Coronary artery (tissue), 2 donors: ENCODE data around the gene GRIA4.
"Not testable (repeated sequence)": the region's sequence is repeated elsewhere in the genome, so short reads cannot be mapped to it uniquely, and the experiment has no call there.

Experiments used
- DNase-seq: peaks from one replicate; pipeline ENCODE4 v3.0.0-alpha.2; 2017; ENCODE audit warnings: low spot score
- H3K27ac ChIP-seq, 2 donors: fragments of 200-600 bp; sonication (generic); one replicate each; pipeline ENCODE4 v1.5.1; 2016 to 2019
- H3K4me3 ChIP-seq: fragments of 200-600 bp; sonication (generic); 2 replicates; pipeline ENCODE4 v1.5.1; 2016; ENCODE audit warnings: mild to moderate bottlenecking, moderate library complexity
- TF ChIP-seq, protein P1 (sequence below): fragments of 200-600 bp; sonication (generic); IDR thresholded peaks from one replicate; pipeline ENCODE4 v1.5.1; 2019; ENCODE audit warnings: antibody characterized with exemption

GRIA4 gene

DNA sequence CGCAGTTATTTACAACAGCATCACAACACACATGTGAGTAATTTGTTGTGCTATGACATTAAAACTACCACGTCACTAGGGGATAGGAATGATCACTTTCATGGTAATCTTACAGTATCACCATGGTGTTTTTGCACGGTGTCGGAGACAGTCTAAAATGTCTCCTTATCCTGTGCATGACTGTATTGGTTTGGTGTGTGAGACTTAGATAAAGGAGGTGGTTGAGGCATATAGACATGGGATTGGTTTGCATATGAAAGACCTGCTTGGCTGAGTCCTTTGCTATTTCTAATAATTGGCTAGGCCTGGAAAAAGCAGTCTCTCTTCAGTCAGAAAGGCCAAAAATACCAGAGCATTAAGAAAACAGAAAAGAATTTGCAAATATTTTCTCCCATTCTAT, 382.0 kb downstream of the GRIA4 start:
- Histone ChIP-seq H3K4me3 (no peak overlapping the region), H3K27ac (no peak overlapping the region)
- TF ChIP-seq, protein P1, sequence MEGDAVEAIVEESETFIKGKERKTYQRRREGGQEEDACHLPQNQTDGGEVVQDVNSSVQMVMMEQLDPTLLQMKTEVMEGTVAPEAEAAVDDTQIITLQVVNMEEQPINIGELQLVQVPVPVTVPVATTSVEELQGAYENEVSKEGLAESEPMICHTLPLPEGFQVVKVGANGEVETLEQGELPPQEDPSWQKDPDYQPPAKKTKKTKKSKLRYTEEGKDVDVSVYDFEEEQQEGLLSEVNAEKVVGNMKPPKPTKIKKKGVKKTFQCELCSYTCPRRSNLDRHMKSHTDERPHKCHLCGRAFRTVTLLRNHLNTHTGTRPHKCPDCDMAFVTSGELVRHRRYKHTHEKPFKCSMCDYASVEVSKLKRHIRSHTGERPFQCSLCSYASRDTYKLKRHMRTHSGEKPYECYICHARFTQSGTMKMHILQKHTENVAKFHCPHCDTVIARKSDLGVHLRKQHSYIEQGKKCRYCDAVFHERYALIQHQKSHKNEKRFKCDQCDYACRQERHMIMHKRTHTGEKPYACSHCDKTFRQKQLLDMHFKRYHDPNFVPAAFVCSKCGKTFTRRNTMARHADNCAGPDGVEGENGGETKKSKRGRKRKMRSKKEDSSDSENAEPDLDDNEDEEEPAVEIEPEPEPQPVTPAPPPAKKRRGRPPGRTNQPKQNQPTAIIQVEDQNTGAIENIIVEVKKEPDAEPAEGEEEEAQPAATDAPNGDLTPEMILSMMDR: no peak
- no peak for DNase-seq

DNA sequence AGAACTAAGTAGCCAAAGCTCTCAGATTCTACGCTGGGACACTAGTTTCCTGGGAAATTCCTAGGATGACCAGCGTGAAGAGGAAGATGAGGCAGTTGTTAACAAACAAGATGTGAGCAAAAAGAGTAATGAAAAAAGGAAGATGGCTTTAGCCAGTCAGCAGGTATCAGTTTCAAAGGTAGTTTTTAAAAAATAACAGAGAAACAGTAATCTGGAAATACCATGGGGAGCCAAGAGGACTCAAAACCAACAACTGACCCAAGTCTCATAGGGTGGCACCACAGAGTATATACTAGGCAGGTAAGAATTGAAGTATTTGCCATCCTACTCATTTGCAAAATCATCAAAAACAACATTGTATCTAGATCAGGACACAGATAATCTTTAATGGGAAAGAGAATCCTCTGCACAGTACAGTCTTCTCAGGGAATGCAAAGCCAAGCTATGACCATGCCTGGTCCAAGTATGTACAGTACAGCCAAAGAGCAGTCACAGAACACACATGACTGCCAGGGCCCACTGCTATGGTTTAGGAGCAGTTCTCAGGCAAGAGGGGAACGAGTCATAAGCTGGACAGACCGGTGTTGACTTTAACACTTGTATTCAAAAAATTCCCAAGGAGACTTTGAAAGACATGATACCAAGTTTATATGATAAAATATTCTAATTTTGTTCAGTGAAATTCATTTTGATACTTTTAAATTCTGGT, 391.6 kb downstream of the GRIA4 start:
- TF ChIP-seq, protein P1: no peak
- no peak for DNase-seq
- no peak overlapping the region for H3K4me3 ChIP-seq
- H3K27ac ChIP-seq: no peak overlapping the region

DNA sequence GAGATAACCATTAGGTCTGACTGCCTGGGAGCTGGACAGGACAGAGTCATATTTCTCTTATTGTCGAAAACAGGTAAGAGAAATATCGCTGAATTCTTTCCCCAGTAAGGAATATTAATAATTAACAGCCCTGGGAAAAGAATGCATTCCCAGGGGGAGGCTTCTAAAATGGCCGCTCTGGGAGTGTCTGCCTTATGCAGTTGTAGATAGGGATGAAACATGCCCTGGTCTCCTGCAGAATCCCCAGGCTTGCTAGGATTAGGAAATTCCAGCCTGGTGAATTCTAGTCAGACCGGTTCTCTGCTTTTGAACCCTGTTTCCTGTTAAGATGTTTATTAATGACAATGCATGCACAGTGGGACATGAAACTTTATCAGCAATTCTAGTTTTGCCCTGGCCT, 393.2 kb downstream of the GRIA4 start:
- DNase-seq, H3K4me3 ChIP-seq, H3K27ac ChIP-seq: not testable (repeated sequence)

DNA sequence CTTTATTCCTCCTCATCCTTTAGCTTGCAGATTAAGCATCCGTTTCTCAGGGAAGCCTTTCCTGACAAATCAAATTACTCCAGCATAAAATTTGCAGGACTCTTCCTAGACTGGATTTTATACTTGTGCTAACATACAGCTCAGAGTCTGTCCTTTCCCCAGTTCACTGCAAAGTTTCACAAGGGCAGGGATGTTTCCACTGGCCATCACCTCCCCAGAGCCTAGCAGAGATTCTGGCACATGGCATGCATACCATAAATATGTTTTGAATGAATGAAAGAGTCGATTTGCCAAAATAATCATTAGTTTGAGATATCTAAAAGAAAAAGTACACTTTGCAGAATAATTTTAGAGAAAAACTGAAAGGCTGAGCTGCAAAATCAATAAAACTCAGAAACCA, 401.6 kb downstream of the GRIA4 start:
- DNase-seq: no peak
- TF ChIP-seq, protein P1: no peak

DNA sequence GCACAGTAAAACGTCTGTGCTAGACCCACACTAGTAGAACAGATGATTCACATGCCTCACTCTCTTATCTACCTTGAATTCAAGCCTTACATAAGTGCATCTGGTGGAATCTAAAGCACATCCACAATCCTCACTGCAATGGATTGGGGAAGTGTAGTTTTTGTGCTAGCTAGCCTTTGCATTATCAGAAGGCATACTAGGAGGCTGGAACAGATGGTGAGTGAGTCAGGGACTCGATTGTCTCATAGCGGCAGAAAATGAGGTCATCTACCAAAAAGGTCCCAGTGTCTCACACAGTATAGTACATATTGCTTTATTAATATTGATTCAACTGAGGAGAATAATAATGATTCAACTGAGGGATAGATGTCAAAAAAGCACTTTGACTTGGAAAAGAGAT, 402.9 kb downstream of the GRIA4 start:
- Histone ChIP-seq H3K27ac (no peak overlapping the region), H3K4me3 (no peak overlapping the region)
- TF ChIP-seq, protein P1: no peak
- DNase-seq: no peak

More for the DNA sequence above, 401.6 kb downstream of the GRIA4 start:
- Histone ChIP-seq H3K4me3 (no peak overlapping the region), H3K27ac (no peak overlapping the region)

DNA sequence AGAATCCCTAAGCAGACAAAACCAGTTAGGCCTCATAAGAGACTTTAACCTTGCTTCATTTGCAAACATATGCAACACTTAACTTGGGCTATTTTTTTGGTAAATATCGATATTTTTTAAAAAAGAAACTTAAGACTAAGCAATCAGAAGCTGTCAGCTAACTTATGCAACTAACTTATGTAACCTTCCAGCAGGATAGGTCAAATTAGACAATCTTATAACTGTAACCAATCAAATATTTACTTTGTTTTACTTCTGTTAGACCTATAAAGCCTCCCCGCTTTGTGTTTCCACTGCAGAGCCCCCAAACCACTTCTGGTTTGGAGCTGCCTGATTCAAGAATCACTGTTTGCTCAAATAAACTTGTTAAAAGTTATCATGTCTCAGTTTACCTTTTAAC, 404.2 kb downstream of the GRIA4 start:
- Histone ChIP-seq H3K4me3 (no peak overlapping the region), H3K27ac (no peak overlapping the region)
- no peak for DNase-seq
- TF ChIP-seq, protein P1: no peak

DNA sequence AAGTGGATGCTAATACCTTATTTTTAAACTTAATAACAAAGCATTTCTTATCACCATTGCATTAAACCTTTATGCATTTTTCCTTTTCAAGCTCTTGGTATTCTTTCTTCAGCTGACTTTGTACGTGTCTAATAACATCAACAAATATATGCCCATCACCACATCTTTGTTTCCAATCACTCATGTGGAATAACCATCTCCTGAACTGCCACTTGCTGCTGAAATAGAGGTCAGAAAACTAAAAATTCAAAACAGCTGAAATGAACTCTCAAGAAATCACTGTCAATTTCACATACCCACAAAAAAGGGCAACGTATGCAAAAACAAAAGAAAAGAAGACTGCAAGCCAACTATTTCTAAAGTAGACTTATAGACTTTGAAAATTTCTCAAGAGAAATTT, 404.7 kb downstream of the GRIA4 start:
- no peak for DNase-seq
- H3K4me3 ChIP-seq: no peak overlapping the region
- H3K27ac ChIP-seq: no peak overlapping the region
- TF ChIP-seq, protein P1: no peak
